PC-9 (cell line): ENCODE results near the gene JADE1. TPM values are rescaled to one million over a fixed set of nuclear protein-coding genes. Genes with fewer than 3 reads are reported as not detected.
A peak's percentile ranks its signal among the peaks of the same experiment; 100 is the strongest.

Source experiments
- BruUV-seq: library from RNA; stranded (reverse); fragments of 400-500 nt; replicated peaks from 2 replicates; lab custom pipeline; 2021; lab: Mats Ljungman, UMichigan
- CTCF ChIA-PET: fragments of 300-600 bp; sonication (Branson Sonifier 250); formaldehyde crosslinking; loops from one replicate; lab custom pipeline; 2022; ENCODE audit warnings: antibody characterized with exemption; lab: Charles Lee
- POLR2A ChIA-PET: fragments of 300-600 bp; sonication (Branson Sonifier 250); formaldehyde crosslinking; loops from one replicate; lab custom pipeline; 2022; ENCODE audit warnings: antibody characterized with exemption; ENCODE audit not compliant: unreplicated experiment; lab: Charles Lee
- DNase-seq, 2 experiments: peaks; one replicate each; pipeline versions ENCODE4 v3.0.0 to v3.0.0-alpha.2; 2015 to 2022; ENCODE audit warnings: mixed read lengths in 1 of 2
- H2AFZ ChIP-seq: fragments of 200-600 bp; sonication (generic); 2 replicates; pipeline ENCODE4 v1.8.1; 2017; ENCODE audit warnings: antibody characterized with exemption
- H3F3A ChIP-seq: fragments of 200-600 bp; sonication (generic); 2 replicates; pipeline ENCODE4 v1.8.1; 2017; ENCODE audit warnings: antibody characterized with exemption, mild to moderate bottlenecking, low read depth; ENCODE audit not compliant: insufficient read depth
- H3K27ac ChIP-seq: fragments of 200-600 bp; sonication (generic); 2 replicates; pipeline ENCODE4 v1.6.1; 2016; ENCODE audit warnings: mixed run types
- H3K27me3 ChIP-seq: fragments of 200-600 bp; sonication (generic); 2 replicates; pipeline ENCODE4 v1.6.1; 2016; ENCODE audit warnings: low read depth, mixed run types; ENCODE audit not compliant: insufficient read depth
- H3K36me3 ChIP-seq: fragments of 200-600 bp; sonication (generic); 2 replicates; pipeline ENCODE4 v1.6.1; 2016; ENCODE audit warnings: low read depth, mixed run types
- H3K4me1 ChIP-seq: fragments of 200-600 bp; sonication (generic); replicated peaks from 2 replicates; pipeline ENCODE4 v1.6.1; 2016; ENCODE audit warnings: mixed run types; ENCODE audit not compliant: insufficient read depth
- H3K4me2 ChIP-seq: fragments of 200-600 bp; sonication (generic); 2 replicates; pipeline ENCODE4 v1.6.1; 2017; ENCODE audit warnings: mixed run types
- H3K4me3 ChIP-seq: fragments of 200-600 bp; sonication (generic); 2 replicates; pipeline ENCODE4 v1.6.1; 2016; ENCODE audit warnings: mixed run types
- H3K79me2 ChIP-seq: fragments of 200-600 bp; sonication (generic); 2 replicates; pipeline ENCODE4 v1.6.1; 2017; ENCODE audit warnings: low read depth, mixed run types
- H3K9me2 ChIP-seq: fragments of 200-600 bp; sonication (generic); 2 replicates; pipeline ENCODE4 v1.8.1; 2017; ENCODE audit warnings: mild to moderate bottlenecking; ENCODE audit not compliant: insufficient read depth
- H3K9me3 ChIP-seq: fragments of 200-600 bp; sonication (generic); 2 replicates; pipeline ENCODE4 v1.8.1; 2016; ENCODE audit warnings: low read depth; ENCODE audit not compliant: insufficient read depth
- H4K20me1 ChIP-seq: fragments of 200-600 bp; sonication (generic); 2 replicates; pipeline ENCODE4 v1.8.1; 2017; ENCODE audit not compliant: insufficient read depth
- EZH2 ChIP-seq: fragments of 200-600 bp; sonication (generic); IDR thresholded peaks from 2 replicates; pipeline ENCODE4 v1.8.0; 2017; ENCODE audit warnings: antibody characterized with exemption, low read depth
- intact Hi-C: fragments of 100-400 bp; cut with micrococcal nuclease; formaldehyde crosslinking; loops from one replicate; pipeline ENCODE4 v1.10.0; 2022; ENCODE audit not compliant: unreplicated experiment
- total RNA-seq: library from RNA; stranded (reverse); gene quantifications from 2 replicates; pipeline ENCODE4 v1.2.3, GENCODE V29; 2021
- TF ChIP-seq, protein P1 (sequence below): fragments of 200-600 bp; sonication (generic); conservative IDR thresholded peaks from 2 replicates; pipeline ENCODE4 v1.6.1; 2017; ENCODE audit warnings: mixed run types, antibody characterized with exemption, mild to moderate bottlenecking, moderate library complexity

The JADE1 gene
- total RNA-seq, 1 experiment from 2014 or later = 23.1 TPM

- Histone ChIP-seq H2AFZ (peak overlapping the region; percentile 93), H4K20me1 (0 out of 2 replicates have a peak, but pooled peaks cover 6% of the 10 kb centered on the region), H3K9me3 (no peaks in the 10 kb centered on the region), H3K27me3 (no peaks in the 10 kb centered on the region), H3K79me2 (peaks cover 40% of the 10 kb centered on the region), H3K9me2 (no peaks in the 10 kb centered on the region), H3K4me3 (peak overlapping the region; percentile 84), H3K36me3 (no peaks in the 10 kb centered on the region), H3K27ac (peak overlapping the region; percentile 78), H3K4me2 (peak overlapping the region; percentile 79), H3F3A (peaks cover 8% of the 10 kb centered on the region), H3K4me1 (0 out of 2 replicates have a peak, but pooled peaks cover 20% of the 10 kb centered on the region)
- intact Hi-C loops = loop anchor here (1.0 to 10.0 kb wide), 5 partner anchors 53 to 746 kb away; partner anchors contain the start of genes LARP1B and SCLT1
- TF ChIP-seq EZH2 = no peak
- TF ChIP-seq, protein P1, sequence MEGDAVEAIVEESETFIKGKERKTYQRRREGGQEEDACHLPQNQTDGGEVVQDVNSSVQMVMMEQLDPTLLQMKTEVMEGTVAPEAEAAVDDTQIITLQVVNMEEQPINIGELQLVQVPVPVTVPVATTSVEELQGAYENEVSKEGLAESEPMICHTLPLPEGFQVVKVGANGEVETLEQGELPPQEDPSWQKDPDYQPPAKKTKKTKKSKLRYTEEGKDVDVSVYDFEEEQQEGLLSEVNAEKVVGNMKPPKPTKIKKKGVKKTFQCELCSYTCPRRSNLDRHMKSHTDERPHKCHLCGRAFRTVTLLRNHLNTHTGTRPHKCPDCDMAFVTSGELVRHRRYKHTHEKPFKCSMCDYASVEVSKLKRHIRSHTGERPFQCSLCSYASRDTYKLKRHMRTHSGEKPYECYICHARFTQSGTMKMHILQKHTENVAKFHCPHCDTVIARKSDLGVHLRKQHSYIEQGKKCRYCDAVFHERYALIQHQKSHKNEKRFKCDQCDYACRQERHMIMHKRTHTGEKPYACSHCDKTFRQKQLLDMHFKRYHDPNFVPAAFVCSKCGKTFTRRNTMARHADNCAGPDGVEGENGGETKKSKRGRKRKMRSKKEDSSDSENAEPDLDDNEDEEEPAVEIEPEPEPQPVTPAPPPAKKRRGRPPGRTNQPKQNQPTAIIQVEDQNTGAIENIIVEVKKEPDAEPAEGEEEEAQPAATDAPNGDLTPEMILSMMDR = no peak
- no TSS peak for BruUV-seq
- POLR2A ChIA-PET = interaction anchor here (0.6 to 0.9 kb wide), 2 partner anchors 13 to 294 kb away, joined by 5 to 28 read pairs; no protein-coding TSS in a partner anchor
- CTCF ChIA-PET = no interaction called here
- DNase-seq = peak; percentile 14 to 36
Measured at GRCh38 chr4:128810331-128810870, 901 bp downstream of the JADE1 start.

DNA sequence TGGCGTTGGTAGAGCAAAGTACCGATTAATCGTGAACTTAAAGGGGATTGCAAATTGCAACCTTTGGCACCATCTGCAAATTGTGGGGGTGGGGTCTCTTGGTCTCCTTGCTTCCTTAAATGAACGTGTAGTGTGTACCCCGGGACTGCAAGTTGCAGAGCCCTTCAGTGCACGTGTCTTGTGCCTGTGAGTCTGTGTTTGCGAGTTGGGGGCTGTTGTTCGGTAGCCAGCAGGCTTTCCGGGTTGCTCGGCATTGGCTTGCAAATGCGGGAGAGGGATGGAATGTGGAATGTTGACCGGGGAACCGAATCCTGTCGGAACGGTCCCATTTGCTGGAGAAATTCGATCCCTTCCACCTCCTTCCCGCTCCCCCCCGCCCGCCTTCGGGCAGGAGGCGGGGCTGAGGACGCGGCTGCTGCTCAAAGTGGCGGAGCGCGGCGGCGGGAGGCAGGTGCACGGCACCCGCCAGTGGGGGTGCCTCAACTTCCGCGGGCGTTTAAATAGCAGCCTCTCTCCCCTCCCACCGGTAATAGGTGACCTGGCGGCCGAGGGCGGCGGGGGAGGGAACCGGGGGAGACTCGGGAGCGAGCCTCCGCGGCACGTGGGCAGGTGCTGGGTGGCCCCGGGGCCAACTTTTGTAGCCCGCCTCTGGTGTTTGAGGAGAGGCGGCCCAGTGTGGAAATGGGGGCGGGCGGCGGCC is 1.5 kb downstream of the JADE1 start:
- intact Hi-C loops = loop anchor here (1.0 to 10.0 kb wide), 7 partner anchors 52 to 746 kb away; partner anchors contain the start of genes LARP1B and SCLT1
- BruUV-seq = no TSS peak
- DNase-seq = peak; percentile 71 to 89
- ChIA-PET POLR2A (no interaction called here), CTCF (no interaction called here)
- H3K4me2 ChIP-seq = peak overlapping the region; percentile 79
- 0 out of 2 replicates have a peak, but pooled peaks cover 6% of the 10 kb centered on the region for H4K20me1 ChIP-seq
- no peaks in the 10 kb centered on the region for H3K9me2 ChIP-seq
- 0 out of 2 replicates have a peak, but pooled peaks cover 20% of the 10 kb centered on the region for H3K4me1 ChIP-seq
- H3K9me3 ChIP-seq = no peaks in the 10 kb centered on the region
- peak overlapping the region; percentile 93 for H2AFZ ChIP-seq
- TF ChIP-seq, protein P1 = no peak
- no peak for TF ChIP-seq EZH2
- no peaks in the 10 kb centered on the region for H3K36me3 ChIP-seq
- H3F3A ChIP-seq = peaks cover 8% of the 10 kb centered on the region
- peaks cover 46% of the 10 kb centered on the region for H3K79me2 ChIP-seq
- H3K4me3 ChIP-seq = peak overlapping the region; percentile 84
- peak overlapping the region; percentile 78 for H3K27ac ChIP-seq
- H3K27me3 ChIP-seq = no peaks in the 10 kb centered on the region
